Measurements from ENCODE around the gene CRYBA4.

The CRYBA4 gene

DNA sequence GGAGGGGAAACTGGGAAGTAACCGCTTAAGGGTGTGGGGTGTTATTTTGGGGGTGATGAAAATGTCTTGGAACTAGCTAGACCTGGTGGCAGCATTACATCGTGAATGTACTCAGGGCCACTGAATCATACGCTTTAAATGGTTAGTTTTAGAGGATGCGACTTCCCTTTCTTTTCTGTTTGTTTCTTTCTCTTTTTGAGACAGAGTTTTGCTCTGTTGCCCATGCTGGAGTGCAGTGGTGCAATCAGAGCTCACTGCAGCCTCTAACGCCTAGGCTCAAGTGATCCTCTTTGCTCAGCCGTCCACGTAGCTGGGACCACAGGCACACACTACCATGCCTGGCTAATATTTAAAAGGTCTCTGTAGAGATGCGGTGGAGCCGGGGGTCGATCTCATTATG is 30.1 kb downstream of the CRYBA4 start:
- no peaks in the 10 kb centered on the region for H3K4me1 ChIP-seq (ENCODE audit: low read length)
- H3K9me3 ChIP-seq (ENCODE audit: insufficient read depth, low read length): no peaks in the 10 kb centered on the region
- no peaks in the 10 kb centered on the region for H3K36me3 ChIP-seq (replicated peaks; ENCODE audit: low read depth, low read length)
- no peaks in the 10 kb centered on the region for H4K20me1 ChIP-seq (ENCODE audit: insufficient read depth, low read length)
- no peak overlapping the region for H2AFZ ChIP-seq (ENCODE audit: low read depth, low read length)
- H3K27ac ChIP-seq (ENCODE audit: low read length): no peak overlapping the region
- no peak overlapping the region for H3K4me2 ChIP-seq (ENCODE audit: low read length)
- no peak for TF ChIP-seq EZH2phosphoT487 (IDR thresholded peaks at IDR 0.05; ENCODE audit: low read depth)
- TF ChIP-seq, protein P1, sequence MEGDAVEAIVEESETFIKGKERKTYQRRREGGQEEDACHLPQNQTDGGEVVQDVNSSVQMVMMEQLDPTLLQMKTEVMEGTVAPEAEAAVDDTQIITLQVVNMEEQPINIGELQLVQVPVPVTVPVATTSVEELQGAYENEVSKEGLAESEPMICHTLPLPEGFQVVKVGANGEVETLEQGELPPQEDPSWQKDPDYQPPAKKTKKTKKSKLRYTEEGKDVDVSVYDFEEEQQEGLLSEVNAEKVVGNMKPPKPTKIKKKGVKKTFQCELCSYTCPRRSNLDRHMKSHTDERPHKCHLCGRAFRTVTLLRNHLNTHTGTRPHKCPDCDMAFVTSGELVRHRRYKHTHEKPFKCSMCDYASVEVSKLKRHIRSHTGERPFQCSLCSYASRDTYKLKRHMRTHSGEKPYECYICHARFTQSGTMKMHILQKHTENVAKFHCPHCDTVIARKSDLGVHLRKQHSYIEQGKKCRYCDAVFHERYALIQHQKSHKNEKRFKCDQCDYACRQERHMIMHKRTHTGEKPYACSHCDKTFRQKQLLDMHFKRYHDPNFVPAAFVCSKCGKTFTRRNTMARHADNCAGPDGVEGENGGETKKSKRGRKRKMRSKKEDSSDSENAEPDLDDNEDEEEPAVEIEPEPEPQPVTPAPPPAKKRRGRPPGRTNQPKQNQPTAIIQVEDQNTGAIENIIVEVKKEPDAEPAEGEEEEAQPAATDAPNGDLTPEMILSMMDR (IDR thresholded peaks at IDR 0.05; ENCODE audit: low read depth, low read length): no peak
- no peak overlapping the region for H3K4me3 ChIP-seq (ENCODE audit: low read length)
- no peaks in the 10 kb centered on the region for H3K79me2 ChIP-seq (ENCODE audit: low read length)
- peaks cover 53% of the 10 kb centered on the region for H3K27me3 ChIP-seq (ENCODE audit: low read depth, low read length)
- no peak overlapping the region for H3K9ac ChIP-seq (ENCODE audit: low read length)

DNA sequence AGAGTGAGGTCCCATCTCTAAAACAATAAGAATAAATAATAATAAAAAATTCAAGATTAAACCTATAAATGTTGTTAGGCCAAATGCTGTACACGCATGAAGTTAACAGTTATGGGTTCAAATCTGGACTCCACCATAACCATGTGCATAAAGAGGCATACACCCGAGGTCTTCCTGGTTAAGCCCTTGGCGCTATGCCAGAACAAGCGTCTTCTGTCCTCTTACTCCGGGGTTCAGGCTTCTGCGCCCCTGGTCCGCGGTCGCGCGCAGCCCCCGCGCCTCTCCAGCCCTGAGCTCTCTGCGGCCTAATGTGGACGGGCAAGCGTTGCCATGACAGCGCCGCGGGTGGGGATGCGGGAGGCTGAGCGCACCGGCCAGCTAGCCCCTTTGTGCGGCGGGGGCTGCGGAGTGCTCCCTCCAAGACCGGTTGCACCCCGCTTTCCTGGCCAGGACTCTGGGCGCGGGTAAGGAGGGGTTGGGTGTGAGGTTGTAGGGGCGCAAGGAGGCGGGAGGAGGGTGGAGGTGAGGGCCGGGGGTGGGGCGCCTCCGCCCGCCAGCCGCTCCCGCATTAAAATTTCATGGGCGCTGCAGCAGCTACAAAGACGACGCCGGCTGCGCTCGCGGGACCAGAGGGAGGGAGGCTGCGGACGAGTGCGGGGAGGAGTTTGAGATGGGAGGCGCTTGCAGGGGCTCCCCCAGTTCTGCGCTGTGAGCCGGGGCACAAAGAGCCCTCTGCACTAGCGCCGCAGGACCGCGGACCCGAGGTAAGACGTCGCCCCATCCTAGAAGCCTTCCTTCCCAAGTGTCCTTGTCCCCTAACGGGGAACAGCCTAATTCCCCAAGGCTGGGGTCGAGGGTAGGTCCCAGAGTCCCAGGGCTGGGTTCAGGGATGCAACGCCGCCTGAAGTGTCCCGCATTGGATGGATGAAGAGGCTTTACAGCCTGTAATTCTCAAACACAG is 35.4 kb downstream of the CRYBA4 start, which contains the start of gene MIAT:
TSS of gene MIAT (plus strand) at position 698 of the 961 bp plus-strand sequence.
- peak within 1 kb of the TSS; percentile 22; the same call in 1 of the 2 replicates for H3K27ac ChIP-seq (ENCODE audit: low read length)
- peak within 1 kb of the TSS; percentile 97 for H3K4me2 ChIP-seq (ENCODE audit: low read length)
- H3K9ac ChIP-seq (ENCODE audit: low read length): peak within 1 kb of the TSS; percentile 62
- H3K4me3 ChIP-seq (ENCODE audit: low read length): peak within 1 kb of the TSS; percentile 83
- H3K27me3 ChIP-seq (ENCODE audit: low read depth, low read length): peaks cover 32% of the 10 kb centered on the region
- no peaks in the 10 kb centered on the region for H3K36me3 ChIP-seq (replicated peaks; ENCODE audit: low read depth, low read length)
- H3K4me1 ChIP-seq (ENCODE audit: low read length): peaks cover 20% of the 10 kb centered on the region
- no peaks in the 10 kb centered on the region for H3K9me3 ChIP-seq (ENCODE audit: insufficient read depth, low read length)
- no peaks in the 10 kb centered on the region for H3K79me2 ChIP-seq (ENCODE audit: low read length)
- peak within 1 kb of the TSS; percentile 87 for H2AFZ ChIP-seq (ENCODE audit: low read depth, low read length)
- TF ChIP-seq, protein P1 (IDR thresholded peaks at IDR 0.05; ENCODE audit: low read depth, low read length): no peak
- no peak for TF ChIP-seq EZH2phosphoT487 (IDR thresholded peaks at IDR 0.05; ENCODE audit: low read depth)
- no peaks in the 10 kb centered on the region for H4K20me1 ChIP-seq (ENCODE audit: insufficient read depth, low read length)

DNA sequence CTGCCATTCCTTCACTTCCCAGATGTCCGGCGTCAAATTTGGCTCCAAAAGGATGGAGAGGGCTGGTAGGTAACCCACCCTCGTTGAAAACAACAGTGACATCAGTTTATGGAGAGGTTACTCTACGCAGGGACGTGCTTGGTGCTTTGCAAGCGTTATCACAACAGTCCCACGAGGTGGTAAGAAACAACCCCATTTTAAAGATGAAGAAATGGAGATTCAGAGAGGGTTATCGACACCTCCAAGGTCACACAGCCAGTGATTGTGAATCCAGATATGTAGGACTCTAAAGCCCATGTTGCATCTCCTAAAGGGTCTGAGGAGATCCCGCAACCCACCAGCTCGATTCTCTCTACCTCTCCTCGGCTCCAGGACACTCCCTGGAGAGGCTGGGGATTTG is 36.4 kb downstream of the CRYBA4 start:
- Histone ChIP-seq H4K20me1 (ENCODE audit: insufficient read depth, low read length) (no peaks in the 10 kb centered on the region), H3K27ac (ENCODE audit: low read length) (0 out of 2 replicates have a peak overlapping the region, but pooled peaks have one; percentile 22), H3K36me3 (replicated peaks; ENCODE audit: low read depth, low read length) (no peaks in the 10 kb centered on the region), H3K4me1 (ENCODE audit: low read length) (peaks cover 20% of the 10 kb centered on the region), H3K4me2 (ENCODE audit: low read length) (peak overlapping the region; percentile 97), H3K9ac (ENCODE audit: low read length) (peak overlapping the region; percentile 62), H3K9me3 (ENCODE audit: insufficient read depth, low read length) (no peaks in the 10 kb centered on the region), H2AFZ (ENCODE audit: low read depth, low read length) (peak overlapping the region; percentile 87), H3K79me2 (ENCODE audit: low read length) (no peaks in the 10 kb centered on the region), H3K4me3 (ENCODE audit: low read length) (peak overlapping the region; percentile 83), H3K27me3 (ENCODE audit: low read depth, low read length) (peaks cover 27% of the 10 kb centered on the region)
- TF ChIP-seq, protein P1 (IDR thresholded peaks at IDR 0.05; ENCODE audit: low read depth, low read length): no peak
- TF ChIP-seq EZH2phosphoT487 (IDR thresholded peaks at IDR 0.05; ENCODE audit: low read depth): no peak

Measured in OCI-LY3 (cell line).